GM18519 (cell line): Measurements from ENCODE around the gene CHML.
A peak's percentile ranks its signal among the peaks of the same experiment; 100 is the strongest.
"Not testable (repeated sequence)": the region's sequence is repeated elsewhere in the genome, so short reads cannot be mapped to it uniquely, and the experiment has no call there.

Source experiments
- ATAC-seq: cut with Tn5 transposase; IDR thresholded peaks from one replicate; pipeline ENCODE4 v1.9.1; 2021; ENCODE audit warnings: mild to moderate bottlenecking, moderate library complexity; ENCODE audit not compliant: unreplicated experiment, low FRiP score

CHML gene

GRCh38 chr1:241640149-241640866 is at the start of gene CHML, which contains the start of gene OPN3:
CHML (minus strand) TSS chr1:241640369; CDS start chr1:241635766, 4,603 bp downstream.
OPN3 (minus strand) TSS chr1:241640369; CDS start chr1:241640254, 115 bp downstream.
- ATAC-seq = peak; percentile 75

- ATAC-seq = no peak
Observed at GRCh38 chr1:241688940-241689368, 48.8 kb upstream of the CHML start.

- no peak for ATAC-seq
Observed at GRCh38 chr1:241684108-241684507, 43.9 kb upstream of the CHML start.

- no peak for ATAC-seq
Observed at GRCh38 chr1:241682921-241683320, 42.8 kb upstream of the CHML start.

- not testable (repeated sequence) for ATAC-seq
Observed at GRCh38 chr1:241681861-241682448, 41.8 kb upstream of the CHML start.

- ATAC-seq = no peak
Observed at GRCh38 chr1:241679961-241680360, 39.8 kb upstream of the CHML start.

- ATAC-seq = no peak
Observed at GRCh38 chr1:241679404-241679803, 39.2 kb upstream of the CHML start.

GRCh38 chr1:241678536-241678935 is 38.4 kb upstream of the CHML start:
- ATAC-seq = no peak

- ATAC-seq = peak; percentile 85
Observed at GRCh38 chr1:241677201-241677600, 37.0 kb upstream of the CHML start.

- no peak for ATAC-seq
Observed at GRCh38 chr1:241675983-241676382, 35.8 kb upstream of the CHML start.

GRCh38 chr1:241674805-241675384 is 34.7 kb upstream of the CHML start:
- no peak for ATAC-seq

GRCh38 chr1:241672301-241672700 is 32.1 kb upstream of the CHML start:
- no peak for ATAC-seq

- ATAC-seq = no peak
Observed at GRCh38 chr1:241666419-241666818, 26.2 kb upstream of the CHML start.

GRCh38 chr1:241660424-241660972 is 20.3 kb upstream of the CHML start:
- ATAC-seq = no peak

GRCh38 chr1:241659016-241659415 is 18.8 kb upstream of the CHML start:
- ATAC-seq = not testable (repeated sequence)

GRCh38 chr1:241658081-241658793 is 18.1 kb upstream of the CHML start:
- no peak for ATAC-seq

- ATAC-seq = no peak
Observed at GRCh38 chr1:241654641-241655040, 14.5 kb upstream of the CHML start.

GRCh38 chr1:241654019-241654418 is 13.8 kb upstream of the CHML start:
- no peak for ATAC-seq

- ATAC-seq = no peak
Observed at GRCh38 chr1:241652012-241652411, 11.8 kb upstream of the CHML start, which contains the start of gene WDR64. WDR64 (plus strand) TSS chr1:241652281; CDS start chr1:241652485, 204 bp downstream.

GRCh38 chr1:241648159-241648558 is 8.0 kb upstream of the CHML start:
- no peak for ATAC-seq

- no peak for ATAC-seq
Observed at GRCh38 chr1:241647658-241648057, 7.5 kb upstream of the CHML start.
